HG02763 (cell line): ENCODE data around the gene JDP2.

Experiments
- ATAC-seq: cut with Tn5 transposase; IDR thresholded peaks from one replicate; pipeline ENCODE4 v1.9.1; 2021; ENCODE audit warnings: mild to moderate bottlenecking, moderate library complexity; ENCODE audit not compliant: unreplicated experiment

The JDP2 gene

DNA sequence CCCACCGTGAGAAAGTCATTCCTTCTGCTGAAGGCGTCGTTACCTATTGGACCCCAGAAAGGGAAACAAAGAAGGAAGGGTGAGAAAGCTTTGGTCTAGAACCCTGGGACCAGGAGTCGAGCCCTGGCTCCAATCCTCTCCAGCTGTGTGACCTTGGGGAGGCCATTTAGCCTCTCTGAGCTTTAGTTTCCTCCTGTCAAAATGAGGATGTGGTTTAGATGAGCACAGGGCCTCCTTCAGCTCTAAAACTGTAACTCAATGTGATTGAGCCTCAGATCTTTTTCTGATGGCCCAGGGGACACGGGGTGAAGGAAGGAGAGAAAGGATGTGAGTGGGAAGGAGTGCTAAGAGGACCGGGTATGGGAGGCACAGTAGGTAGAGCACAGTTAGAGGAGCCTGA is 7.7 kb downstream of the JDP2 start:
- ATAC-seq = no peak

- ATAC-seq = no peak
Measured at GRCh38 chr14:75437201-75438143, 9.7 kb downstream of the JDP2 start.

DNA sequence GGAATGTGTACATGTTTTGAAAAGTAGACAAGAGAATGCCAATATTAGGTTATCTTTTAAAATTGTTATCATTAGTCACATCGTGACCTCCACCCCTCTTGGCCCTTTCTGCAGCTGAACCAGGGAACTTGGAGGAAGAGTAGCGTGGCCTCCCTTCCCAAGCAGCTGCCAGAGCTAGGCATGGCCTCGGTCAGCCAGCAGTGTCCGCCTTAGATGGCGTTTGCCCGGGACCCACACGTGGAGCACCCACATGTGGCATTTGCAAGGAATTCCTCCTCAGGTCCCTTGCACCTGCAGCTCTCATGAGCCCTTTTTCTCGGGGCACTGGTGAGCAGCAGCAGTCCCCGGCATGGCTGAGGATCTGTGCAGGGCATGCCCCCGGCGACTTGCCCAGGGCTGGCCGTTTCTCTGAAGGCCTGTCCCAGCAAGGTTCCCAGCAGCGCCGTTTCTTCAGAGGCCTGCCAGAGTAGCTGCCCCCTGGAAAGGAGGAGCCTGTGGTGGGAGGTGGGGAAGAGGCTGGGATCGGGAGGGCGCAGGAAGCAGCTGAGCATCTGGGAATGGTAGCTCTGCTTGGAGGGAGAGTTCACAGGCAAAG is 10.8 kb downstream of the JDP2 start:
- no peak for ATAC-seq

- peak; percentile 51 for ATAC-seq
Measured at GRCh38 chr14:75439989-75440388, 12.2 kb downstream of the JDP2 start.

DNA sequence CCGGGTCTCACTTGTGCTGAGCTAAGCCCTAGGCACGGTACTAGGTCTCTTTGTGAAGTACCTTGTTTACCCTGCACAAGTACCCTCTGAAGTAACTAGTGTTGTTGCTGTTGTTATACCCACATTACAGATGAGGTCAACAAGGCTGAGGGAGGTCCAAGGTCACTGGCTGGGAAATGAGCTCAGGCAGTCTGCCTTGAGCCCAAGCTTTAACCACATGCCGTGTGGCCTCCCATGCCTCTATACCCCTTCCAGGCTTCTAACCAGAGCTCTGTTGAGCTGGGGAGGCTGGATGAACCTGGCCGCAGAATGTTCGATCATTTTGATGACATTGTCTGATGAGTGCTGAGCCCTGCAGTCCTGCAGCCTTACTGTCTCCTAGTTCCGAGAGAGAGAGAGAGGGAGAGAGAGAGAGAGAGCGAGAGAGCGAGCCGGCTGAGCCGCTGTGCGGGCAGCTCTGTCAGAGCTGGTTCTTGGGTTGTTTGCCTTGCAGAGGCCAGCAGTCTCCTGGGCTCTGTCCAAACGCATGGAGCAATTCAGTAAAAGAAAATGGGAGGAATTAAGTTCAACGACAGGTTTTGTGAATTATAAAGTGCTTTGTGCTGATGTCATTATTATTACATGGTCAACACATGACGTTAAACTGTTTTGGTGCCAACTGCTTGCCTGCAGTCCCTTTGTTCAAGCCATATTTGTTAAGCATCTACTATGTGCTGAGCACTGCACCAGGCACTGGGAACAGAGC is 13.1 kb downstream of the JDP2 start:
- no peak for ATAC-seq

DNA sequence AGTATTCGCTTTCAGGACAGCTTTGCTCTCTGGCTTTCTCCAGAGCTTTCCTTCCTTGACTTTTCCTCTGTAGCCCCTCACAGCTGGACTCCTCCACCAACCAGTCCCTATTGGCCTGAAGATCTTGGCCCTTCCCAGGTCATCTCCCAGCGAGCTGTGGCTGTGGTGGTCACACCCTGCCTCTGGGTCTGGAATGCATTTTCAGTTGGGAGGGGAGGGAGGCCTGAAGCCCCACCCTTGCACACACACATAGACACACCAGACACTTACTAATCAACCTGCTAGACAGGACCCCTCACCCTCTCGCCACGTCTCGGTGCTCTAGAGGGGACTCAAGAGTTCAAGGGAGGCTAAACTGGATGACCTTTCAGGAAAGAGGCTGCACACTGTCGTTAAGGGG is 13.9 kb downstream of the JDP2 start:
- ATAC-seq = no peak

- ATAC-seq = no peak
Measured at GRCh38 chr14:75442166-75442565, 14.3 kb downstream of the JDP2 start.

DNA sequence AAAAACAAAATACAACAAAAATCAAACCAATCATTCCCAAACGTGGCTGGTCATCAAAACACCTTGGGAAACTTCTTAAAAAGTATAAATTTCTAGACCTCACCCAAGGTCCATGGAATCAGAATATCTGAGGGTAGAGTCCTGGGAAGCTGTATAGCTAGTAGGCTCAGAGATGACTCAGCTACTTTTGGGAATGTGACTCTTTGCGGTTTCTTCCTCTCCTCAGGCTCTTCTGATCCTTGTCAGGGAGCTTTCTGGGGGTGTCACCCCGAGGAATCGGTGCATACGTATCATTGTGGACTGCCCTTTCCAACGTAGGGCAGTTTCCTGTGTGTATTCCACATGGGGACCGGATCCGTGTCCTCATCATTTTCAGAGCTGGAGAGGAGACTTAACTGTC is 14.8 kb downstream of the JDP2 start:
- no peak for ATAC-seq

DNA sequence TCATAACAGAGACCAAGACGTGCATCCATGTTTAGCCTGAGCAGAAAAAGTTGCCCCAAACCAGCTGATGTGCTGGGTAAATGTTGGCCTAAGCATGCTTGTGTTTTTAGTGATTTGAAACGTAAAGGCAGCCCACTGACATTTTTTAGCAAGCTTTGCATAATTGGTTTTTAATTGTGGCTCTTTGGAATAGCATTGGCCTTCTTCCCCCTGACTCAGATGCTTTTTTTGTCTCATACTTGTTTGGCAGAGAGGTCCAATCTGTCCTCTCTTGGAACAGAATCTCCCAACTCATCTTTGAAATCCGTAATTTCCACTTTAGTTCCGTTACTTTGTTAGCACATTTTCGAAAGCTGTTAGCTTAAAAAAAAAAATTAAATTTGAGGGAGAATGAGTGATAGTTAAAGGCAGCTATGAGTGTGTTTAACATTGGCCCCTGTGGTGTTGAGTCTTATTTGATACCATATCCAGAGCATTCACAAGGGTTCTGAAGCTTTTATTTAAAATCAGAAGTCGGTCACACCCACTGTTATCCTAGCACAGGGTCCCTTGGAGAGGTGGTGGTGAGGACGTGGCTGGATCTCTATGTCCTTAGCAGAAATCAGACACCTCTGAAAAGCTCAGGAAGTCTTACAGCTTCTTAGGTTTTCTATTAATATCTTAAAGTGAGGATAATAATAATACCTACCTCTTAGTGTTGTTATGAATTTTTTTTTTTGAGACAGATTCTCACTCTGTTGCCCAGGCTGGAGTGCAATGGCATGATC is 15.6 kb downstream of the JDP2 start:
- no peak for ATAC-seq

DNA sequence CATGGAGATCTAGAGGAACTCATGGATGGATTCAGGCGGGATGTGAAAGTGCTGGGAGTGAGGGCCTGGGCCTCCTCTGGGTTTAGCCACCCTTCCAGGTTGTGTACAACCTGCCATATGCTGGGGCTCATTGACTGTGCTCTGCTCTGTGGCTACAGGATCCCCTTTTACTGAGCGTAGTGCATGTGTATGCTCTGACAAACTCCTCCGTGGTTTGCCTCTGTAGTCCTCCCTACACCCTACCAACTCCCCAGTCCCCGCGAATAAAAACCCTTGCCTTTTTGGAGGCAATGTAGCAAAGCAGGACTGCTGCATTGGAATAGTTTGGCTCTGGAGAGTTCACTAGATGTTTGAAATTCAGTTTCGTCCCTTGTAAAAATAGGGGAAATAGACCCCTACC is 17.4 kb downstream of the JDP2 start:
- ATAC-seq = no peak

DNA sequence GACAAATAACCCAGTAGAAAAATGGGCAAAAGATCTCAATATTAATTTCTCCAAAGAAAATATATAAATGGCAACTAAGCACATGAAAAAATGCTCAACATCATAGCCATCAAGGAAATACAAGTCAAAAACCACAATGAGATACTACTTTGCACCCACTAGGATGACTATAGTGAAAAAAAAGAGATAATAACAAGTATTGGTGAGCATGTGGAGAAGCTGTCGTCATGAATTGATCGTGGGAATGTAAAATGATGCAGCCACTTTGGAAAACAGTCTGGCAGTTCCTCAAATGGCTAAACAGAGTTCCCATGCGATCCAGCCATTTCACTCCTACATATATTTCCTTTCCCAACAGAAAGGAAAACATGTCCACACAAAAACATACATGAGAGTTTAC is 18.1 kb downstream of the JDP2 start:
- no peak for ATAC-seq

DNA sequence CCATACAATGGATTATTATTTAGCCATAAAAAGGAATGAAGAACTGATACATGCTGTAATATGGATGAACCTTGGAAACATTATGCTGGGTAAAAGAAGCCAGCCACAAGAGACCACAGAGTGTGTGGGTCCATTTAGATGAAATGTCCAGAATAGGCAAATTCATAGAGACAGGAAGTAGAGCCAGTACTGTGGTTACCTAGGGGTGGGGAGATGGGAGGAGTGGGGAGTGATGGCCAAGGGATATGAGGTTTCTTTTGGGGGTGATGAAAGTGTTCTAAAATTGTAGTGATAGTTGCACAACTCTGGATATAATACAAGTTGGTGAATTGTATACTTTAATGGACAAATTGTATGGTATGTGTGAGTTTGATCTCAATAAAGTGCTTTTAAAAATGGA is 18.6 kb downstream of the JDP2 start:
- no peak for ATAC-seq

DNA sequence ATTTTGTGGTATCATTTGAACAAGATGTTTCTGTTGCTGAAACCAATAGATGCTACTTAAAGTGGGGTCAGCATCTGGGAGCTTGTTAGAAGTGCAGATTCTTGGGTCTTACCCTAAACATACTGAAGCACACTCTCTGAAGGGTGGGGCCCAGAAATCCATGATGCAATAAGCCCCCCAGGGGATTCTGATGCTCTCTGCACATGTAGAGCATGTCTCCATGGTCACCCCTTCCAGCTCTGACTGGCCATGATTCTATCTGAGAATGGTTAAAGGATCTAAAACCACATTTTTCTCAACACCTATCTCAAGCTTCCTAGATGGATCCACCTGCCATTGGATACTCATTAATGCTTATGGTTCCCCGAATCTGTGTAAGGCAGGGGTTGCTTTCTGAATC is 20.4 kb downstream of the JDP2 start:
- no peak for ATAC-seq

DNA sequence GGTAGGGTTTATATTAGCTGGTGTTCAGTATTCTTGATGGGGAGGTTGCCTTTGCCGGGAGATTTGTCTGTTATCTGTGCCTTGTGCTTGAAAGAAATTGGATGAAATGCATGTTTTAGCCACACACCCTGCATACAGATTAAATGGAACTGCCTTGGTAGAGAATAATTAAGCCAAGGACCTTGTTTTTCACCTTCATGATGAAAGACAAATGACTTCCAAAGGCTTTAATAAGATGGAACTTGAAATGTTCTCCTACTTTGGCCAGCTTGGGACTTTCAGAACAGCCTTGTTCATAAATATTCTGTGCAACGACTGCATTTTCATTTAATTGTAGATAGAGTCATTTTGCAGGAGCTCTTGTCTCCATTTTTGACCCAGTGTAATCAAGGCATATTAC is 21.2 kb downstream of the JDP2 start:
- ATAC-seq = no peak

DNA sequence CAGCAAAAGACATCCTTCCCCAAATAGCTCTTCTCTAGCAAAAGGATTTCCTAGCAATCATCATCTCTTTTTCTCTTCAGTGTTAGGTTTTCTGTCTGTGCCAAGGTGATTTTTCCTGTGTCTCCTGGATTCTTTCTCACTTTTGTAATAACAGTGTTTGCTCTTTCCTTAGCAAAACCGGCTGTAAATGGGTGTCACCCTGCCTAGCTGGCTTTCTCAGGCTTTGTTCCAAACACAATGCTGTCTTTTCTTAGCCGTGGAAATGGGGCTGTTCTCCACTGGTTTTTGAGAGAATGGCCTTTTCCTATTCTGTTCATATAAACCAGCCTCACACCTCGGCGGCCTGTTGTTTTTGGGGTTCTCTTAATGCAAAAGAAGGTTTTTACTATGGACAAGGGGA is 21.9 kb downstream of the JDP2 start:
- no peak for ATAC-seq

GRCh38 chr14:75450381-75451276 is 22.8 kb downstream of the JDP2 start:
- no peak for ATAC-seq

DNA sequence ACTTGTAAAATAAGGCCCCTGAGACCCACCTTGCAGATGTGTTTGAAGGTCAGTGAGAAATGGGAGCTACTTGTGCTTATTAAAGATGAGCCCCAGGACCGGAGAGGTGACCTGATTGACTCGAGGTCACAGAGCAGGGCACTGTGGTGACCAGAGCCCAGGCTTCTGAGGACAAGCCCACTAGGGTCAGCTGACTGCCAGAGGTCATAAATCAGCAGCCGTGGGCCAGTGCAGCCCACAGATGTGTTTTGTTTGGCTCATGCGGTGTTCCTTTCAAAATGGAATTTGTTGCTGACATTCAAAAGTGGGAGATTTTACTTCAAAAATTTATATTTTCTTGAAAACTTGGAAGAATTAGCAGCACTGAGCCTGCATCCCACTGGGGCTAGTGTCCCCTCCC is 24.5 kb downstream of the JDP2 start:
- ATAC-seq = no peak

DNA sequence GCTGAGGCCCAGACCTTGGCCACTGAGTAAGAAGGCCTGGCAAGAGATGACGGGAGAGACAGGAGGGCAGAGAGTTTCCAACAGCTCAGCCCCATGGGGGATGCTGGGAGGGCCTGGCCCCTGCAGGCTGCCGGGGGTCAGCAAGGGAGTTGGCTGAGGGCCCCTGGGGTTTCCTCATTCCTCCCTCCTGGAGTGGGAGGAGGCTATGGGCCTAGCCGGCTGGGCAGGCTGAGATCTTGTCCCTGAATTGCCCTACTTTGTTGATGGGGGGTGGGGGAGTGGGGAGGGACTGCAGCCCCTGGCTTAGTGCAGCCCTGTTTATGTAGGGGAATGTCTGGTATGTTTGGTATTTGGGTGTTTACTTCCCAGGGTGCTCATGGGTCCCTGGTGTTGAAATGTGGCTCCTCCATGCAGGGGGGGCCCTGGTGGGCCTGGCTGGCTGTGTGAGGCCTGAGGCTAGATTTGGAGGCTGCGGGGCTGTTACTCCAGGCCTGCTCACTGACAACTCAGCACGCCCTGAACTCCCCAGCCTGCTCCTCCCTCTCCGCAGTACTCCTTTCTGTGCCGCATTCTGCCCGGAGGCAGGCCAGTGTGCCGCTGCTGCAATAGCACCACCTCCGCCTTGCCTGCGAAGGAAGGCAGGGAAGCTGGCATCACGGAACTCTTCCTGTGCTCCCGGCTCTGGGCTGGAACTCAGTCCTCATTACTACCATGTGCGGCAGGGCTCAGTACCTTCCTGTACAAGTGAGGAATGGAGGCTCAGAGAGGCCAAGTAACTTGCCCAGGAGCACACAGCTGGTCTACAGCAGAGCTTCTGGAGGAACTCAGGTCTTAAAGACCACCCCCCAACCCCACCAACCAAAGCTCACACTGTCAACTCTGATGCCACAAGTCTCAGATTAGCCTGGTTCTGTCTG is 25.3 kb downstream of the JDP2 start:
- ATAC-seq = no peak

GRCh38 chr14:75453817-75454434 is 26.1 kb downstream of the JDP2 start:
- no peak for ATAC-seq
